Neuronal stem cell (in vitro differentiated cells): ENCODE results near the gene EIF4EBP3.
A peak's percentile ranks its signal among the peaks of the same experiment; 100 is the strongest.

Experiments
- DNase-seq: peaks from one replicate; pipeline ENCODE4 v3.0.0-alpha.2; 2013; ENCODE audit warnings: low spot score
- H2AFZ ChIP-seq: one replicate; pipeline ENCODE4 v1.6.1; 2013; ENCODE audit warnings: mild to moderate bottlenecking, low read length, inconsistent platforms
- H2AK5ac ChIP-seq: 2 replicates; pipeline ENCODE4 v1.6.1; 2013; ENCODE audit warnings: low read depth, mild to moderate bottlenecking, inconsistent platforms, low read length, moderate library complexity, mixed read lengths
- H2BK120ac ChIP-seq: 2 replicates; pipeline ENCODE4 v1.6.1; 2013; ENCODE audit warnings: low read depth, mild to moderate bottlenecking, inconsistent platforms, low read length, moderate library complexity, mixed read lengths
- H2BK12ac ChIP-seq: one replicate; pipeline ENCODE4 v1.6.1; 2013; ENCODE audit warnings: low read length, inconsistent platforms
- H2BK15ac ChIP-seq: 2 replicates; pipeline ENCODE4 v1.6.1; 2013; ENCODE audit warnings: mild to moderate bottlenecking, low read length, inconsistent platforms, mixed read lengths
- H2BK5ac ChIP-seq: one replicate; pipeline ENCODE4 v1.6.1; 2013; ENCODE audit warnings: inconsistent platforms, mild to moderate bottlenecking, low read length, moderate library complexity
- H3K14ac ChIP-seq: one replicate; pipeline ENCODE4 v1.6.1; 2013; ENCODE audit warnings: low read length, inconsistent platforms
- H3K18ac ChIP-seq: 2 replicates; pipeline ENCODE4 v1.6.1; 2013; ENCODE audit warnings: low read length, inconsistent platforms
- H3K23ac ChIP-seq: 2 replicates; pipeline ENCODE4 v1.6.1; 2013; ENCODE audit warnings: low read depth, mild to moderate bottlenecking, mixed read lengths, low read length, inconsistent platforms; ENCODE audit not compliant: poor library complexity
- H3K27ac ChIP-seq: replicated peaks from 3 replicates; pipeline ENCODE4 v1.5.1; 2013; ENCODE audit warnings: low read length, inconsistent platforms
- H3K27me3 ChIP-seq, 3 experiments: 2 replicates each; pipeline ENCODE4 v1.6.1; 2013; ENCODE audit warnings: low read length in 3 of 3, mild to moderate bottlenecking in 2 of 3, inconsistent platforms in 1 of 3, low read depth in 1 of 3, mixed read lengths in 1 of 3, moderate library complexity in 1 of 3; ENCODE audit not compliant: control insufficient read depth in 3 of 3, insufficient read depth in 3 of 3
- H3K36me3 ChIP-seq, 2 donors: replicated peaks in 1 of 2; 2 replicates each; pipeline ENCODE4 v1.6.1; 2013; ENCODE audit warnings: low read length in 2 of 2; ENCODE audit not compliant: control insufficient read depth in 2 of 2, insufficient read depth in 2 of 2
- H3K4ac ChIP-seq: 2 replicates; pipeline ENCODE4 v1.6.1; 2013; ENCODE audit warnings: inconsistent platforms, mild to moderate bottlenecking, low read length, moderate library complexity
- H3K4me1 ChIP-seq, 2 donors: 1 replicate in 1 of 2; 2 replicates in 1 of 2; pipeline ENCODE4 v1.6.1; 2013; ENCODE audit warnings: low read length in 2 of 2, low read depth in 1 of 2; ENCODE audit not compliant: control insufficient read depth in 2 of 2, insufficient read depth in 1 of 2
- H3K4me2 ChIP-seq: one replicate; pipeline ENCODE4 v1.6.1; 2013; ENCODE audit warnings: mild to moderate bottlenecking, low read length, inconsistent platforms; ENCODE audit not compliant: insufficient read depth, poor library complexity, severe bottlenecking
- H3K4me3 ChIP-seq, 2 donors: 2 replicates each; pipeline ENCODE4 v1.5.1; 2013; ENCODE audit warnings: low read length in 2 of 2, mild to moderate bottlenecking in 2 of 2, inconsistent platforms in 1 of 2, moderate library complexity in 1 of 2
- H3K79me1 ChIP-seq: one replicate; pipeline ENCODE4 v1.6.1; 2013; ENCODE audit warnings: low read depth, mild to moderate bottlenecking, inconsistent platforms, low read length, moderate library complexity
- H3K9ac ChIP-seq: one replicate; pipeline ENCODE4 v1.6.1; 2013; ENCODE audit warnings: mild to moderate bottlenecking, low read depth, low read length, inconsistent platforms; ENCODE audit not compliant: poor library complexity
- H3K9me3 ChIP-seq, 2 donors: replicated peaks in 1 of 2; 2 replicates each; pipeline versions ENCODE3 to v1.6.1; 2013; ENCODE audit warnings: low read length in 2 of 2, mild to moderate bottlenecking in 2 of 2, inconsistent platforms in 1 of 2, low read depth in 1 of 2, mixed read lengths in 1 of 2, moderate library complexity in 1 of 2; ENCODE audit not compliant: control insufficient read depth in 2 of 2, insufficient read depth in 1 of 2
- H4K8ac ChIP-seq: one replicate; pipeline ENCODE4 v1.6.1; 2013; ENCODE audit warnings: low read depth, mild to moderate bottlenecking, inconsistent platforms, low read length, moderate library complexity
- H4K91ac ChIP-seq: one replicate; pipeline ENCODE4 v1.6.1; 2013; ENCODE audit warnings: low read length, low read depth, mild to moderate bottlenecking, inconsistent platforms; ENCODE audit not compliant: poor library complexity
- WGBS, 2 donors: extraction: QIAGEN DNeasy Blood & Tissue Kit; methylation state at CpG; one replicate each; pipeline ENCODE4 v1.1.7; 2013; ENCODE audit warnings: missing lambda C conversion rate in 2 of 2, mixed read lengths in 1 of 2; ENCODE audit not compliant: insufficient read length in 2 of 2, insufficient replicate concordance in 1 of 2; ENCODE audit errors: extremely low coverage in 2 of 2; 5-methylcytosine and 5-hydroxymethylcytosine counted together

EIF4EBP3 gene

GRCh38 chr5:140551872-140552271, 4.4 kb downstream of the EIF4EBP3 start:
- no peak for DNase-seq
- Histone ChIP-seq H4K91ac (no peak overlapping the region), H2AFZ (no peak overlapping the region), H3K27me3 (no peaks in the 10 kb centered on the region), H2BK12ac (no peak overlapping the region), H3K79me1 (peaks cover 1% of the 10 kb centered on the region), H2BK120ac (no peak overlapping the region), H2BK5ac (no peak overlapping the region), H3K36me3 (peaks cover 24 to 83% of the 10 kb centered on the region in 2 donors), H3K4me1 (peaks cover 11% of the 10 kb centered on the region in 2 donors), H3K27ac (no peak overlapping the region), H4K8ac (no peak overlapping the region), H3K4me2 (no peak overlapping the region), H3K4me3 (no peak overlapping the region), H3K4ac (no peak overlapping the region), H2AK5ac (no peak overlapping the region), H2BK15ac (no peak overlapping the region), H3K9ac (no peak overlapping the region), H3K18ac (no peak overlapping the region), H3K14ac (no peak overlapping the region), H3K9me3 (no peaks in the 10 kb centered on the region), H3K23ac (no peak overlapping the region)
- no CpG with 5 or more reads among the region's 4 CpGs for WGBS, 2 donors

DNA sequence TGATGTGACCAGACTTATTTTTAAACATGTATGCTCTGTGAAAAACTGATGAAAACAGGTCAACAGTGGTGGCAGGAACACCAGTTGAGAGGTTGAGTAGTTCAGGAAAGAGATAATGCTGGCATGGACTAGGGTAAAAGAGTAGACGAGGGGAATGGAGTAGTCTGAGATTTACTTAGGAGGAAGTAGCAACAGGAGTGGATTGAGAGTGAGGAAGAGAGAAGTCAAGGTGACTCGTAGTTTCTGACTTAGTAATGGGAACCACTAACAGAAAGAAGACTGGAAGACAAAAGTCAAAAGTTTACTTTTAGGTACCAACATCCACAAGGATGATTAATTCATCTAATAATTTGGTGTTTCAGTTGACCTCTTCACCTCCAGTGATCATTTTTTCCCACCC, 6.2 kb downstream of the EIF4EBP3 start:
- Histone ChIP-seq H2BK120ac (no peak overlapping the region), H3K9ac (no peak overlapping the region), H3K4me2 (no peak overlapping the region), H2BK15ac (no peak overlapping the region), H2AFZ (no peak overlapping the region), H4K8ac (no peak overlapping the region), H3K9me3 (no peaks in the 10 kb centered on the region), H3K4ac (no peak overlapping the region), H3K4me3 (no peak overlapping the region), H2BK5ac (no peak overlapping the region), H2BK12ac (no peak overlapping the region), H3K4me1 (peaks cover 7 to 9% of the 10 kb centered on the region in 2 donors), H3K14ac (no peak overlapping the region), H3K27me3 (no peaks in the 10 kb centered on the region), H3K27ac (no peak overlapping the region), H3K23ac (no peak overlapping the region), H2AK5ac (no peak overlapping the region), H4K91ac (no peak overlapping the region), H3K79me1 (peaks cover 4% of the 10 kb centered on the region), H3K36me3 (peaks cover 24 to 65% of the 10 kb centered on the region in 2 donors), H3K18ac (no peak overlapping the region)
- WGBS, 2 donors, result no CpG with 5 or more reads among the region's 2 CpGs
- no peak for DNase-seq

GRCh38 chr5:140554454-140554853, 7.0 kb downstream of the EIF4EBP3 start:
- Histone ChIP-seq H3K4me1 (peaks cover 7 to 9% of the 10 kb centered on the region in 2 donors), H2AFZ (no peak overlapping the region), H3K23ac (no peak overlapping the region), H3K27me3 (no peaks in the 10 kb centered on the region), H2BK5ac (no peak overlapping the region), H3K14ac (no peak overlapping the region), H2BK15ac (no peak overlapping the region), H4K91ac (no peak overlapping the region), H3K27ac (no peak overlapping the region), H3K36me3 (peaks cover 18 to 59% of the 10 kb centered on the region in 2 donors), H4K8ac (no peak overlapping the region), H3K4ac (no peak overlapping the region), H3K79me1 (peaks cover 4% of the 10 kb centered on the region), H3K9me3 (no peaks in the 10 kb centered on the region), H3K18ac (no peak overlapping the region), H2BK12ac (no peak overlapping the region), H2BK120ac (no peak overlapping the region), H3K9ac (no peak overlapping the region), H2AK5ac (no peak overlapping the region), H3K4me2 (no peak overlapping the region), H3K4me3 (no peak overlapping the region)
- no peak for DNase-seq
- no CpG with 5 or more reads among the region's 2 CpGs for WGBS, 2 donors

- H3K27ac ChIP-seq, result no peak overlapping the region
- no peak overlapping the region for H3K4me2 ChIP-seq
- no peak overlapping the region for H3K23ac ChIP-seq
- peaks cover 6 to 54% of the 10 kb centered on the region in 2 donors for H3K36me3 ChIP-seq
- no peak overlapping the region for H4K8ac ChIP-seq
- H3K4ac ChIP-seq, result no peak overlapping the region
- H3K27me3 ChIP-seq, result no peaks in the 10 kb centered on the region
- DNase-seq, result no peak
- no peaks in the 10 kb centered on the region for H3K9me3 ChIP-seq
- H3K9ac ChIP-seq, result no peak overlapping the region
- H2BK120ac ChIP-seq, result no peak overlapping the region
- no peak overlapping the region for H4K91ac ChIP-seq
- no CpG with 5 or more reads among the region's 1 CpG for WGBS, 2 donors
- H2BK15ac ChIP-seq, result no peak overlapping the region
- no peak overlapping the region for H2AFZ ChIP-seq
- no peak overlapping the region for H2BK5ac ChIP-seq
- no peak overlapping the region for H2BK12ac ChIP-seq
- peaks cover 7 to 9% of the 10 kb centered on the region in 2 donors for H3K4me1 ChIP-seq
- H3K4me3 ChIP-seq, result peak overlapping the region in 1 of 2 donors; percentile 78
- H3K14ac ChIP-seq, result no peak overlapping the region
- peaks cover 4% of the 10 kb centered on the region for H3K79me1 ChIP-seq
- H3K18ac ChIP-seq, result no peak overlapping the region
- no peak overlapping the region for H2AK5ac ChIP-seq
Observed at GRCh38 chr5:140555747-140556312, 8.4 kb downstream of the EIF4EBP3 start.
